GM21619 (cell line): Measurements from ENCODE around the gene SHC2.

Source experiments
- ATAC-seq: cut with Tn5 transposase; IDR thresholded peaks from one replicate; pipeline ENCODE4 v1.9.1; 2021; ENCODE audit not compliant: unreplicated experiment

The SHC2 gene

DNA sequence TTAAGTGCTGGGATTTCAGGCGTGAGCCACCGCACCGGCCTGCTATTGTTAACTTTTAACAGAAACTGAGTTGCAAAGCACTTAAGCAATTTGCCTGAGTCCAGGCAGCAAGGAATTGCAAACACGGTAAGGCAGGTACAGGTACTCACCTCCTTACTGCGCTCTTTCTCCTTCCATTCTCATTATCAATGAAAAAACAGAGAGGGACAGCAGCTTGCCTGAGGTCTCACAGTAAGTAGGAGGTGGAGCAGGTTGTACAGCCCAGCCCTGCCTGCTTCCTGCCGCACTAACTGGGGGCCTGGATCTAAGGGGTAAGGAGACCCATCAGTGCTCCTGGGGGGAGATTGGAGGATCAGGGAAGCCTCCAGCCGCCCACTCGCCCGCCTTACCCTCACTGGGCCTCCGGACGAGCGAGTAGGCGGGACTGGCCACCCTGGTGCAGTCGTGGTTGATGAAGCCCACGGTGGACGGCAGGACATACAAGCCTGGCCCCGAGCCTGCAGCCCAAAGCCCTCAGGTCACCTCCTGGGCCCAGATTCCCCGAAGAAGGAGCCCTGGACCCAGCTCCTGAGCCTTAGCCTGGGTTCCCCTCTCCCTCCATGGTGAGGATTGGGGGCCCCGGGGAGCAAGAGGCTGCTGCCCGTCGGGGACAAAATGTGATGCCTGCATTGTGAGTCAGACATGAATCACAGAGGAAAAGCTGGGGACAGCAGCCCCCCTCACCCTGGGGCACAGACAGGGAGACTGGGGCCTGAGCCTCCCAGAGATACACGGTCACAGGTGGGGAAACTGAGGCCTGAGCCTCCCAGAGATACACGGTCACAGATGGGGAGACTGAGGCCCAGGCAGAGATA, 11.4 kb upstream of the SHC2 start:
- no peak for ATAC-seq

- ATAC-seq: no peak
These were observed 9.9 kb upstream of the SHC2 start for GRCh38 chr19:470701-471100.

- no peak for ATAC-seq
These were observed 9.0 kb upstream of the SHC2 start for GRCh38 chr19:469833-470232.

DNA sequence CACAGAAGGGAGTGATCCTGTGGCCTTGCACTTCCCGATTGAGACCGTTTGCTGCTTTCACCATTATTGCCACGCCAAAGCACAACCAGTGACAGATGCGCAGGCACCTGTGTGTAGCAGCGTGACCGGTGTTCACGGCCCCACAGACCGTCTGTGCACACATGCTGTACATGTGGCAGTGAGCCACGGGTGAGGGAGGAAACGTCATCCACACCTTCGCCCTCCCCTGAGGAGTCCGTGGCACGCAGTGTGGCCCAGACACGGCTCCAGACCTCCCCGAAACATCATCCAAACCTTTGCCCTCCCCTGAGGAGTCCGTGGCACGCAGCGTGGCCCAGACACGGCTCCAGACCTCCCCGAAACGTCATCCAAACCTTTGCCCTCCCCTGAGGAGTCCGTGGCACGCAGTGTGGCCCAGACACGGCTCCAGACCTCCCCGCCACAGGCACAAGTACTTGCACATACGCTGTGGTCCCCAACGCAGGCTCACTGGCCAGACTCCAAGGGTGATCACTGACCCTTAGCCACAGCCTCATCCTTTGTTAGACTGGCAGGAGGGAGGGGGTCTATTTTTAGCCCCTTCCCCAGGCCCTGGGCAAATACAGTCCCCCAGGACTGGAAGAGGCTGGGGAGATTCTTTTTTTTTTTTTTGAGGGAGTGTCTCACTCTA, 7.9 kb upstream of the SHC2 start:
- ATAC-seq: no peak

- no peak for ATAC-seq
These were observed 6.7 kb upstream of the SHC2 start for GRCh38 chr19:467554-467953.

DNA sequence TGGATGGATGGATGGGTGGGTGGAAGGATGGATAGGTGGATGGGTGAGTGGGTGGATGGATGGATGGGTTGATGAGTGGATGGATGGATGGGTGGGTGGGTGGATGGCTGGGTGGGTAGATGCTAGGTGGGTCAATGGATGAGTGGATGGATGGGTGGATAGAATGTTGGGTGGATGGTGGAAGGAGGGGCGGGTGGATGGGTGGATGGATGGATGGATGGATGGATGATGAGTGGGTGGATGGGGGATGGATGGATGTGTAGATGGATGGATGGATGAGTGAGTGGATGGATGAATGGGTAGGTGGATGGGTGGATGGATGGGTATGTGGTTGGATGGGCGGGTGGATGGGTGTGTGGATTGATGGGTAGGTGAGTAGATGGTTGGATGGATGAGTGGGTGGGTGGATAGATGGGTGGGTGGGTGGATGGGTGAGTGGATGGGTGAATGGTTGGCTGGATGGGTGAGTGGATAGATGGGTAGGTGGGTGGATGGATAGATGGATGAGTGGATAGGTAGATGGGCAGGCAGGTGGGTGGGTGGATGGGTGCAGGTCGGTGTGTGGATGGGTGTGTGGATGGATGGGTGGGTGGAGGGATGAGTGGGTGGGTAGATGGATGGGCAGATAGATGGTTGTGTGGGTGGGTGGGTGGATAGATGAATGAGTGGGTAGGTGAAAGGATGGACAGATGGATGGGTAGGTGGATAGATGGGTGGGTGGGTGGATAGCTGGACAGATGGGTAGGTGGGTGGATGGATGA, 4.4 kb upstream of the SHC2 start:
- ATAC-seq: no peak

- ATAC-seq: no peak
These were observed 3.3 kb upstream of the SHC2 start for GRCh38 chr19:464208-464545.

- no peak for ATAC-seq
These were observed 2.8 kb upstream of the SHC2 start for GRCh38 chr19:463483-464207.

- no peak for ATAC-seq
These were observed 1.1 kb upstream of the SHC2 start for GRCh38 chr19:461721-462551.

GRCh38 chr19:459724-460511, 915 bp downstream of the SHC2 start:
- ATAC-seq: no peak

GRCh38 chr19:458091-459042, 2.5 kb downstream of the SHC2 start:
- no peak for ATAC-seq

- ATAC-seq: no peak
These were observed 3.2 kb downstream of the SHC2 start for GRCh38 chr19:457636-458035.

- ATAC-seq: no peak
These were observed 4.2 kb downstream of the SHC2 start for GRCh38 chr19:456547-457110.

GRCh38 chr19:455851-456546, 4.8 kb downstream of the SHC2 start:
- ATAC-seq: no peak

DNA sequence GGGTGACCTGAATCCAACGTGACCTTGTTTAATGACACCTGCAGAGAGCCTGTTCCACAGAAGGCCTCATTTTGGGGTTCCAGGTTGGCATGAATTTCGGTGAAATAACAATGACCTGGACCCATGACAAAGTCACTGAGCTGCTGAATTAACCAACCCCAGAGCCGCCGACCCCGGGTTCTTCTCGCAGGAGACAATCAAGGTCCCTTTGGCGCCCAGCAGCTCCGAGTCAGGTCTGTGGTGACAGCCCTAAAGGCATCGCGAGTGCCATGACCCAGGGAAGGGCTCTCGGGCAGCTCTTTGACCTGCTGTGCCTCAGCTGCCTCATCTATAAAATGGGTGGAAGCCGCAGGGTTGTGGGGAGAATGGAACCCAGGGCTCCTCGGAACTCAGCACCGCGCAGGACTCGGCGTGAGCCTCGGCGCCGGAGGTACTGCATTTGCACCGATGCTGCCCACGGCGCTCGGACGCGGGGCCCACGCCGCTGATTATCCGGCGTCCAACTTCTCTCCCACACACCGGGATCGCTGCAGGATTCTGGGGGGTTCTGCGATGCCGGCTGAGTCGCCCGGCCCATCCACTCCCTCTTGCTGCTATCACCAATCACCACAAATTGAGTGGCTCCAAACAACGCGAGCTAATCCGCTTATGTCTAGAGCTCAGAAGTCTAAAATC, 5.7 kb downstream of the SHC2 start:
- no peak for ATAC-seq

GRCh38 chr19:453606-454005, 7.2 kb downstream of the SHC2 start:
- no peak for ATAC-seq

DNA sequence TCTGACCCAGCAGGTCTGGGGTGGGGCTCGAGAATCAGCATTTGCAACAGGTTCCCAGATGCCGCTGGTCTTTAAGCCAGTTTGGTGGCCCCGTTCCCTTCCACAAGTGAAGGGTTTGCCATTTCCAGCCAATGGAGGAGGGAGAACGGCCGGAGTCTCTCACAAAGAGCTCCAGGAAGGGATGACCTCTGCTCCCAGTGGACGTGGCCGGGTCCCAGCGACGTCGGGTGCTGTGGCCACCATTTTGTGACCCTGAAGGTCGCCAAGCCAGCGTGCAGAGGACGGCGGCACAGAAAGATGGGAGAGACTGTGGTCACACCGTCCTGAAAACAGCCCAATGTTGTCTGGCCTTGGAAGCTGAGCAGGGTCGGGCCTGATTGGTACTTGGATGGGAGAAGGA, 8.0 kb downstream of the SHC2 start:
- no peak for ATAC-seq
